ENCODE measurements around the gene TBC1D2. TPM values are rescaled to one million over a fixed set of nuclear protein-coding genes. Genes with fewer than 3 reads are reported as not detected.

TBC1D2 gene
- total and polyA plus RNA-seq, 2 of the 13 experiments (the other 11 are each of a cell fraction or from before 2014, with no cell fraction given): 2.0 to 2.8 TPM

GRCh38 chr9:98180996-98181395, 74.5 kb downstream of the TBC1D2 start (continued):
- TF ChIP-seq IRF1 (CRISPR knock-in tag; IDR thresholded peaks at IDR 0.05; ENCODE audit: low read depth) (no peak), LCORL (IDR thresholded peaks at IDR 0.05) (no peak), LCORL (CRISPR knock-in tag; IDR thresholded peaks at IDR 0.05) (no peak), UBTF (CRISPR knock-in tag; IDR thresholded peaks at IDR 0.05) (no peak), FLYWCH1 (CRISPR knock-in tag; IDR thresholded peaks at IDR 0.05) (no peak), ZFAT (CRISPR knock-in tag; conservative IDR thresholded peaks at IDR 0.05) (no peak), SRSF1 (optimal IDR thresholded peaks at IDR 0.05; ENCODE audit: low read depth, low read length) (no peak), BCL3 (CRISPR knock-in tag; IDR thresholded peaks at IDR 0.05) (no peak), KLF9 (CRISPR knock-in tag; IDR thresholded peaks at IDR 0.05; ENCODE audit: low read depth) (no peak), HNF4A (CRISPR knock-in tag; IDR thresholded peaks at IDR 0.05) (no peak), ATM (IDR thresholded peaks at IDR 0.05; ENCODE audit: borderline replicate concordance) (no peak), FIP1L1 (IDR thresholded peaks at IDR 0.05; ENCODE audit: borderline replicate concordance, insufficient read depth, low read depth, low read length) (no peak), KDM5A (IDR thresholded peaks at IDR 0.05; ENCODE audit: borderline replicate concordance, low read length) (no peak)

Data from HepG2 (cell line).